ENCODE results near the gene CREG1. TPM values are rescaled to one million over a fixed set of nuclear protein-coding genes. Genes with fewer than 3 reads are reported as not detected.

Gene CREG1
- total RNA-seq, 1 experiment from 2014 or later: 63.9 TPM

GRCh38 chr1:167500283-167500860 is 53.2 kb downstream of the CREG1 start:
- H4K20me1 ChIP-seq (ENCODE audit: low read length): no peaks in the 10 kb centered on the region
- intact Hi-C loops (cut with micrococcal nuclease): no loop called here
- no peaks in the 10 kb centered on the region for H3F3A ChIP-seq (ENCODE audit: low read length, unreplicated experiment)
- no peaks in the 10 kb centered on the region for H3K36me3 ChIP-seq (ENCODE audit: low read depth, low read length)
- peaks cover 87% of the 10 kb centered on the region for H3K27me3 ChIP-seq (ENCODE audit: low read length)
- DNase-seq (no peak), ATAC-seq (no peak)
- H3K9ac ChIP-seq (ENCODE audit: low read length): no peak overlapping the region
- no peak for TF ChIP-seq EZH2 (IDR thresholded peaks at IDR 0.05; ENCODE audit: low read length, unreplicated experiment)
- TF ChIP-seq CTCF (conservative IDR thresholded peaks at IDR 0.05; ENCODE audit: low read depth, low read length): no peak
- TF ChIP-seq EZH2phosphoT487 (IDR thresholded peaks at IDR 0.05; ENCODE audit: borderline replicate concordance, low read length): no peak
- no peak overlapping the region for H2AFZ ChIP-seq (ENCODE audit: low read length)
- CTCF ChIA-PET: no interaction called here
- H3K9me2 ChIP-seq (replicated peaks; ENCODE audit: low read length): no peaks in the 10 kb centered on the region
- H3K9me3 ChIP-seq (ENCODE audit: low read length): no peaks in the 10 kb centered on the region
- H3K4me2 ChIP-seq (ENCODE audit: low read length): no peak overlapping the region
- BruUV-seq (replicated peaks): no TSS peak
- H3K4me1 ChIP-seq (ENCODE audit: insufficient read depth, low read length): no peaks in the 10 kb centered on the region
- POLR2A ChIA-PET (ENCODE audit: unreplicated experiment): no interaction called here
- H3K79me2 ChIP-seq (ENCODE audit: low read length): no peaks in the 10 kb centered on the region
- no peak overlapping the region for H3K4me3 ChIP-seq (ENCODE audit: low read length)
- no peak overlapping the region for H3K27ac ChIP-seq (ENCODE audit: low read length)

- H3K4me3 ChIP-seq (ENCODE audit: low read length): no peak overlapping the region
- H4K20me1 ChIP-seq (ENCODE audit: low read length): no peaks in the 10 kb centered on the region
- POLR2A ChIA-PET (ENCODE audit: unreplicated experiment): no interaction called here
- no peak for ATAC-seq
- H3K79me2 ChIP-seq (ENCODE audit: low read length): no peaks in the 10 kb centered on the region
- intact Hi-C loops (cut with micrococcal nuclease): no loop called here
- TF ChIP-seq EZH2 (IDR thresholded peaks at IDR 0.05; ENCODE audit: low read length, unreplicated experiment) (no peak), EZH2phosphoT487 (IDR thresholded peaks at IDR 0.05; ENCODE audit: borderline replicate concordance, low read length) (no peak), CTCF (conservative IDR thresholded peaks at IDR 0.05; ENCODE audit: low read depth, low read length) (no peak)
- H3K27ac ChIP-seq (ENCODE audit: low read length): no peak overlapping the region
- H3K9ac ChIP-seq (ENCODE audit: low read length): no peak overlapping the region
- peaks cover 94% of the 10 kb centered on the region for H3K27me3 ChIP-seq (ENCODE audit: low read length)
- no peaks in the 10 kb centered on the region for H3K4me1 ChIP-seq (ENCODE audit: insufficient read depth, low read length)
- H2AFZ ChIP-seq (ENCODE audit: low read length): no peak overlapping the region
- CTCF ChIA-PET: no interaction called here
- no peaks in the 10 kb centered on the region for H3K9me3 ChIP-seq (ENCODE audit: low read length)
- no peaks in the 10 kb centered on the region for H3F3A ChIP-seq (ENCODE audit: low read length, unreplicated experiment)
- no peaks in the 10 kb centered on the region for H3K9me2 ChIP-seq (replicated peaks; ENCODE audit: low read length)
- no peak overlapping the region for H3K4me2 ChIP-seq (ENCODE audit: low read length)
- DNase-seq: no peak
- BruUV-seq (replicated peaks): no TSS peak
- H3K36me3 ChIP-seq (ENCODE audit: low read depth, low read length): no peaks in the 10 kb centered on the region
Measured at GRCh38 chr1:167499664-167500101, 53.9 kb downstream of the CREG1 start.

- DNase-seq (no peak), ATAC-seq (no peak)
- Histone ChIP-seq H3K27ac (ENCODE audit: low read length) (no peak overlapping the region), H3K27me3 (ENCODE audit: low read length) (peaks cover 98% of the 10 kb centered on the region), H3K36me3 (ENCODE audit: low read depth, low read length) (no peaks in the 10 kb centered on the region), H3K9ac (ENCODE audit: low read length) (no peak overlapping the region), H3K4me3 (ENCODE audit: low read length) (no peak overlapping the region), H3K9me2 (replicated peaks; ENCODE audit: low read length) (no peaks in the 10 kb centered on the region), H3K4me2 (ENCODE audit: low read length) (no peak overlapping the region), H3K9me3 (ENCODE audit: low read length) (no peaks in the 10 kb centered on the region), H3F3A (ENCODE audit: low read length, unreplicated experiment) (no peaks in the 10 kb centered on the region), H2AFZ (ENCODE audit: low read length) (no peak overlapping the region), H4K20me1 (ENCODE audit: low read length) (no peaks in the 10 kb centered on the region), H3K79me2 (ENCODE audit: low read length) (no peaks in the 10 kb centered on the region), H3K4me1 (ENCODE audit: insufficient read depth, low read length) (no peaks in the 10 kb centered on the region)
- TF ChIP-seq EZH2phosphoT487 (IDR thresholded peaks at IDR 0.05; ENCODE audit: borderline replicate concordance, low read length): no peak
- TF ChIP-seq EZH2 (IDR thresholded peaks at IDR 0.05; ENCODE audit: low read length, unreplicated experiment): no peak
- no peak for TF ChIP-seq CTCF (conservative IDR thresholded peaks at IDR 0.05; ENCODE audit: low read depth, low read length)
- intact Hi-C loops (cut with micrococcal nuclease): no loop called here
- POLR2A ChIA-PET (ENCODE audit: unreplicated experiment): no interaction called here
- BruUV-seq (replicated peaks): no TSS peak
- CTCF ChIA-PET: no interaction called here
Measured at GRCh38 chr1:167499106-167499505, 54.5 kb downstream of the CREG1 start.

All from PC-3 (cell line).